Effector memory CD4-positive, alpha-beta T cell (primary cell): ENCODE results near the gene EP300.

Source experiments
- DNase-seq, 3 donors: peaks; one replicate each; pipeline ENCODE4 v3.0.0-alpha.2; 2020
- H3K27ac ChIP-seq: 2 replicates; pipeline ENCODE4 v1.7.0; 2013; ENCODE audit warnings: mild to moderate bottlenecking, low read length, moderate library complexity; ENCODE audit not compliant: insufficient read depth, poor library complexity, severe bottlenecking
- H3K27me3 ChIP-seq: replicated peaks from 2 replicates; pipeline ENCODE4 v1.7.0; 2013; ENCODE audit warnings: mild to moderate bottlenecking, low read length; ENCODE audit not compliant: insufficient read depth, control insufficient read depth, poor library complexity, severe bottlenecking
- H3K36me3 ChIP-seq: 2 replicates; pipeline ENCODE4 v1.7.0; 2013; ENCODE audit warnings: mild to moderate bottlenecking, low read length, moderate library complexity; ENCODE audit not compliant: control insufficient read depth, insufficient read depth
- H3K4me1 ChIP-seq: 2 replicates; pipeline ENCODE4 v1.7.0; 2013; ENCODE audit warnings: low read length, mild to moderate bottlenecking; ENCODE audit not compliant: control insufficient read depth, insufficient read depth, poor library complexity, severe bottlenecking
- H3K4me3 ChIP-seq: 2 replicates; pipeline ENCODE4 v1.7.0; 2013; ENCODE audit warnings: low read length, low read depth, mild to moderate bottlenecking; ENCODE audit not compliant: insufficient read depth, poor library complexity, severe bottlenecking
- H3K9me3 ChIP-seq: 2 replicates; pipeline ENCODE4 v1.7.0; 2013; ENCODE audit warnings: mild to moderate bottlenecking, low read length, moderate library complexity; ENCODE audit not compliant: control insufficient read depth

EP300 gene

GRCh38 chr22:41198027-41198580 lies 105.7 kb downstream of the EP300 start:
- Histone ChIP-seq H3K27me3 (no peaks in the 10 kb centered on the region), H3K9me3 (no peaks in the 10 kb centered on the region), H3K27ac (peak overlapping the region; percentile 11), H3K36me3 (no peaks in the 10 kb centered on the region), H3K4me1 (peaks cover 6% of the 10 kb centered on the region), H3K4me3 (peak overlapping the region; percentile 86)
- DNase-seq = peak in 2 of 3 donors; percentile 25 to 41

- no peak for DNase-seq
- H3K36me3 ChIP-seq = no peaks in the 10 kb centered on the region
- H3K9me3 ChIP-seq = no peaks in the 10 kb centered on the region
- no peaks in the 10 kb centered on the region for H3K27me3 ChIP-seq
- no peak overlapping the region for H3K27ac ChIP-seq
- peaks cover 14% of the 10 kb centered on the region for H3K4me1 ChIP-seq
- H3K4me3 ChIP-seq = no peak overlapping the region
These were observed 108.7 kb downstream of the EP300 start for GRCh38 chr22:41201141-41201540.

- Histone ChIP-seq H3K9me3 (no peaks in the 10 kb centered on the region), H3K4me1 (peaks cover 16% of the 10 kb centered on the region), H3K36me3 (no peaks in the 10 kb centered on the region), H3K27me3 (no peaks in the 10 kb centered on the region), H3K27ac (no peak overlapping the region), H3K4me3 (no peak overlapping the region)
- DNase-seq = no peak
These were observed 110.7 kb downstream of the EP300 start for GRCh38 chr22:41203118-41203517.

GRCh38 chr22:41204066-41204465 lies 111.7 kb downstream of the EP300 start:
- Histone ChIP-seq H3K36me3 (no peaks in the 10 kb centered on the region), H3K27me3 (no peaks in the 10 kb centered on the region), H3K4me3 (no peak overlapping the region), H3K9me3 (no peaks in the 10 kb centered on the region), H3K4me1 (peaks cover 11% of the 10 kb centered on the region), H3K27ac (no peak overlapping the region)
- no peak for DNase-seq

GRCh38 chr22:41204992-41205900 lies 112.9 kb downstream of the EP300 start, which contains the start of gene L3MBTL2:
TSS of gene L3MBTL2 (plus strand) at chr22:41205312. CDS start at chr22:41205363, 51 bp downstream.
- H3K36me3 ChIP-seq = peaks cover 6% of the 10 kb centered on the region
- peak; percentile 96 to 99 (median 98) for DNase-seq
- H3K9me3 ChIP-seq = no peaks in the 10 kb centered on the region
- H3K4me1 ChIP-seq = peaks cover 11% of the 10 kb centered on the region
- H3K27me3 ChIP-seq = no peaks in the 10 kb centered on the region
- H3K27ac ChIP-seq = peak within 1 kb of the TSS; percentile 83
- H3K4me3 ChIP-seq = peak within 1 kb of the TSS; percentile 86

- DNase-seq = no peak
- H3K36me3 ChIP-seq = peaks cover 6% of the 10 kb centered on the region
These were observed 114.3 kb downstream of the EP300 start for GRCh38 chr22:41206719-41207118.

GRCh38 chr22:41215409-41215808 lies 123.0 kb downstream of the EP300 start:
- DNase-seq = no peak
- Histone ChIP-seq H3K36me3 (peaks cover 31% of the 10 kb centered on the region), H3K4me1 (peaks cover 7% of the 10 kb centered on the region), H3K9me3 (no peaks in the 10 kb centered on the region), H3K27me3 (no peaks in the 10 kb centered on the region), H3K4me3 (no peak overlapping the region), H3K27ac (no peak overlapping the region)

More at GRCh38 chr22:41206719-41207118, 114.3 kb downstream of the EP300 start:
- Histone ChIP-seq H3K27me3 (no peaks in the 10 kb centered on the region), H3K9me3 (no peaks in the 10 kb centered on the region), H3K27ac (no peak overlapping the region), H3K4me3 (no peak overlapping the region), H3K4me1 (peaks cover 11% of the 10 kb centered on the region)

- H3K9me3 ChIP-seq = no peaks in the 10 kb centered on the region
- H3K27me3 ChIP-seq = no peaks in the 10 kb centered on the region
- peaks cover 35% of the 10 kb centered on the region for H3K36me3 ChIP-seq
- H3K4me1 ChIP-seq = peaks cover 7% of the 10 kb centered on the region
- no peak overlapping the region for H3K4me3 ChIP-seq
- H3K27ac ChIP-seq = no peak overlapping the region
- no peak for DNase-seq
These were observed 123.5 kb downstream of the EP300 start for GRCh38 chr22:41215926-41216325.

GRCh38 chr22:41216984-41217383 lies 124.6 kb downstream of the EP300 start:
- DNase-seq = no peak
- Histone ChIP-seq H3K4me3 (no peak overlapping the region), H3K36me3 (peaks cover 41% of the 10 kb centered on the region), H3K27me3 (no peaks in the 10 kb centered on the region), H3K9me3 (no peaks in the 10 kb centered on the region), H3K4me1 (peaks cover 7% of the 10 kb centered on the region), H3K27ac (no peak overlapping the region)

GRCh38 chr22:41217553-41218157 lies 125.3 kb downstream of the EP300 start:
- DNase-seq = no peak
- peaks cover 7% of the 10 kb centered on the region for H3K4me1 ChIP-seq
- peak overlapping the region; percentile 23 for H3K27ac ChIP-seq
- H3K9me3 ChIP-seq = no peaks in the 10 kb centered on the region
- H3K27me3 ChIP-seq = no peaks in the 10 kb centered on the region
- no peak overlapping the region for H3K4me3 ChIP-seq
- peaks cover 47% of the 10 kb centered on the region for H3K36me3 ChIP-seq
